ENCODE results near the gene NCK2. TPM values are rescaled to one million over a fixed set of nuclear protein-coding genes. Genes with fewer than 3 reads are reported as not detected.

NCK2 gene
- total RNA-seq, 4 donors from 2014 or later: 32.6 to 43.7 (median 38.7) TPM

DNA sequence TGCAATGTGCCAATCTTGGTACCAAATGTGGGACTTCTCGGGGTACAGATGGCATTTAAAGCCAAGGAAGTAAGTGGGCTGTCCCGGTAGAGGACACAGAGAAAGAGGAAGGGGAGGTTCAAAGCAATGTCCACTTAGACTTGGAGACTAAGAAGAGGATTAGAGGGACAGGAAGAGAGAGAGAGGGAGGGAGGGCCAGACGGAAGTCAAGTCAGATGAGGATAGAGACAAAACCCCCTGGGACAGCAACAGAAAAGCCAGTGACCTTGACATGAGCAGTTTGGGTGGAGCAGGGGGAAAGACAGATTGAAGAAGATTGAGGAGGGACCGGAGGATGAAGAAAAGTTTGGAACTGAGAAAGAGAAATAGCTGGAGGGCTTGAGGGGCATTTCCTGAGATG, 164.5 kb downstream of the NCK2 start:
- DNase-seq (ENCODE audit: low spot score) (no peak), ATAC-seq (ENCODE audit: low FRiP score) (no peak)
- TF ChIP-seq, protein P1, sequence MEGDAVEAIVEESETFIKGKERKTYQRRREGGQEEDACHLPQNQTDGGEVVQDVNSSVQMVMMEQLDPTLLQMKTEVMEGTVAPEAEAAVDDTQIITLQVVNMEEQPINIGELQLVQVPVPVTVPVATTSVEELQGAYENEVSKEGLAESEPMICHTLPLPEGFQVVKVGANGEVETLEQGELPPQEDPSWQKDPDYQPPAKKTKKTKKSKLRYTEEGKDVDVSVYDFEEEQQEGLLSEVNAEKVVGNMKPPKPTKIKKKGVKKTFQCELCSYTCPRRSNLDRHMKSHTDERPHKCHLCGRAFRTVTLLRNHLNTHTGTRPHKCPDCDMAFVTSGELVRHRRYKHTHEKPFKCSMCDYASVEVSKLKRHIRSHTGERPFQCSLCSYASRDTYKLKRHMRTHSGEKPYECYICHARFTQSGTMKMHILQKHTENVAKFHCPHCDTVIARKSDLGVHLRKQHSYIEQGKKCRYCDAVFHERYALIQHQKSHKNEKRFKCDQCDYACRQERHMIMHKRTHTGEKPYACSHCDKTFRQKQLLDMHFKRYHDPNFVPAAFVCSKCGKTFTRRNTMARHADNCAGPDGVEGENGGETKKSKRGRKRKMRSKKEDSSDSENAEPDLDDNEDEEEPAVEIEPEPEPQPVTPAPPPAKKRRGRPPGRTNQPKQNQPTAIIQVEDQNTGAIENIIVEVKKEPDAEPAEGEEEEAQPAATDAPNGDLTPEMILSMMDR (IDR thresholded peaks at IDR 0.05): no peak

DNA sequence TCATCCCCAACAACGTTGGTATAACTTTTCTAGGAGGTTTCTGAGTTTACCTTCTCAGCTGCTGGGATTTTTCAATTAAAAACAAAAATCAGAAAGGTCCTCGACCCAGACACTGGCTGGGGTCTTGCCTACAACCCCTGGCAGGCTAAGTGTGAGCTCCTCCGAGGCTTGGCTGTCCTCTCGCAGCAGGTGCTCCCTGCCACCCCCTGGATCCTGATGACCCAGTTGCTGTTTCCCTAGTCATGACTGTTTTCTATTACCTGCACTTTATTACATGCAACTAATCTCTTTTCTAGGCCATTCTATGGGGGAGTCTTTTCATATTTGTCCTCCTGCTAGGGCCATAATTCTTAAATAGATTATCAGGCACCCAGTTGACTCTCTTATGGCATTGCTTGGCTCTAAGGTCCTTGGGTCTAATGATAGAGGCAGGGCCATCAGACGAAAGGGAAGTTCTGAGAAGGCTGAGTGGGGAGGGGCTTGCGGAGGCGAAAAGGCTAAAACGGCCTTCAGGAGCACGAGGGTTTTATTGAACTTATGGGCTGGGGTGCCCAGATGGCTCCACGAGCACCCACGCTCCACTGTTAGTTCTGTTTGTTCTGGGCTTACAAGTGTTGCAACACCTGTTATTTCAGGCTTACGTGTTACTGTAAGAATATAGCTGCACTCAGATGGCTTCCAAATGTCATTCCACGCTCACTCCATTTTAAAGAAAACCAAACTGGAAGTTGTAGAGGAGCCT, 166.0 kb downstream of the NCK2 start:
- TF ChIP-seq, protein P1 (IDR thresholded peaks at IDR 0.05): no peak
- DNase-seq (ENCODE audit: low spot score) (no peak), ATAC-seq (ENCODE audit: low FRiP score) (no peak)

DNA sequence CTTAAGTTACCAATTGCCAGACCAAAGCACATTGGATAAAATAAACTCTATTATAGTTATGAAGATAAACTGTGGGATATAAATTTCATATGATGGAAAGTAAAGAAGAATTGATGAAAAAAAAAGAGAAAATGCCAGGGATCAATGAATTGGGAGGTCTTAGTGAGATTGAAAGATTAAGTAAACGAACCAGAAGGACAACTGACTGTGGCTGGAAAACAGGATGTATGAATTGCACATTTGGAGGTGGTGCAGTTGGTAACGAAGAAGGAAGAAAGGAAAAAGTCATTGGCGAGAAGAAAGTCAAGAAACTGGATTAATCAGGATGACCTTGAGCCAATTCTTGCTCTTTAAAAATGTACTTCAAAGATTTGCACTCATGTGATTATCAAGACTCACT, 166.7 kb downstream of the NCK2 start:
- no peak for ATAC-seq (ENCODE audit: low FRiP score)
- TF ChIP-seq, protein P1 (IDR thresholded peaks at IDR 0.05): no peak
- DNase-seq (ENCODE audit: low spot score): no peak

DNA sequence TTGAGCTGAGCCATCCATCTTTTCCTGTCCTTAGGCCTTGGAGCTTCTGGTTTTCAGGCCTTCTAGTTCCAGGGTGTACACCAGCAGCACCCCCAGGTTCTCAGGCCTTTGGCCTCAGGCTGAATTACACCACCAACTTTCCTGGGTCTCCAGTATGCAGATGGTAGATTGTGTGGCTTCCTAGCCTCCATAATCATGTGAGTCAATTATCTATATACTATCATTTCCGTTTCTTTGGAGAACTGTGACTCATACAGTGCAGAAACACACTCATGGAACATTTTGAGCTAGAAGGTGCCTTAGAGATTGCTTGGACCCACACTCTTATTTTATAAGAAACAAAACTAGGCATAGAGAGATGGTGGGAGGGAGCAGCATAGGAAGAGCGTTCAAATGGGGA, 167.4 kb downstream of the NCK2 start:
- DNase-seq (ENCODE audit: low spot score) (no peak), ATAC-seq (ENCODE audit: low FRiP score) (no peak)
- TF ChIP-seq, protein P1 (IDR thresholded peaks at IDR 0.05): no peak

DNA sequence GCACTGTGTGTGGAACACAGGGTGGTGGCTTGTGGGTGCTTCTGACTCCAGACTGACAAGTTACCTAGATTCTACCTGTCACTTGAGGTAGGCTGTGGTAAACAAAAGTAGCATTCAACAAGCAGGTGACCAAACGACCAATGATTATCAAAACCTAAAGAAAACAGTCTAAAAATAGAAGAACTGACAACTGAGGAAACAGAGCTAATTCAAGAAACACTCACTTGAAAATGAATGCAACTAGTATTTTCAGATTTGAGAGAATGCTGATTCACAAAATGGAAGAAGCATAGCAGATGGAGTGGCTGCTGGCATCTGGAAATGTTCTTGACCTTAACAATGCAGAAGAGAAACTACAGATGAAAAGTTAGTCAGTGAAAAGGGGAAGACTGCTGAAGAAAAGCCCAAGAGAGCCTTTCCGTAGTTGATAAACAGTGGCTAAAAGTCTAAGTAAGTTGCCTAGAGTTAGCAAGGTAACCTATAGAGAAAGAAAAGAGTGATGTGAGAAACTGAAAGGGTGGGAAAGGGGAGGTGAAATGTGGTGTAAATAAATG, 170.4 kb downstream of the NCK2 start:
- ATAC-seq (ENCODE audit: low FRiP score): no peak
- no peak for DNase-seq (ENCODE audit: low spot score)
- TF ChIP-seq, protein P1 (IDR thresholded peaks at IDR 0.05): no peak

DNA sequence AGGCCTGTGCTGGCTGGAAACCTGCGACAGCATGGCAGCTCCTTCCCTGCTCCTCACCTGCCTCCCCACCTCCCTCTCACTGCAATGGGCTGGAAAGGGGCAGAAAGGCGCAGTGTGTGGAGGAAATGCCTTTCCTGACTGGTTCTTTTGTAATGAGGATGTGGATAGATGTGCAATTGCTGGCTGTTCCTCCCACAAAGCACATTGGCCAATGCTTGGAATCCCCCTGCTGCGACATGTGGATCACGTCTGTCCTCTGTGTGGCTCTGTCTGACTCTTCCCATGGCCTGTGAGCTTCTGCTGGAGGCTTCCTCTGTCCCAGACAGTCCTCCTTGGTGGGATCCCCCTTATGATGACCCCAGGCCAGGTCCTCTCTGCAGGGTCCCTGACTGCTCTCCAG, 172.5 kb downstream of the NCK2 start:
- TF ChIP-seq, protein P1 (IDR thresholded peaks at IDR 0.05): no peak
- DNase-seq (ENCODE audit: low spot score): no peak
- no peak for ATAC-seq (ENCODE audit: low FRiP score)

DNA sequence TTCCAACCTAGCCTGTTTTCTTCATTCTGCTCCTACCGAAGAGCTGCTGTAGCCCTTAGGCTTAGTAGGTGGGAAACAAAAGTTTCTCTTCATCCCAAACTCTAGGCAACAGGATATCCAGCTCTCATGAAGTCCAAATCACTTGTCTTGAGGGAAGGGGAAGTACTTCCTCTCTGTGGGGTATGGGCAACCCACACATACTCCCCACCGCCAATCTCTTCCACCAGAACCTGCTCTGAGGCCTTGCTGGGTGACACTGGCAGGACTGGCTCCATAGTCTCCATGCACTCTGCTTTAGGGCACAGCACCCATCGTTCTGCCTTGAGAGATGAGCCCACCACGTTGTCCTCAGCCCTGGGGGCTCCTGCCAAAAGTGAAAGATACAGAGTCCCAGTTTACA, 173.0 kb downstream of the NCK2 start:
- no peak for DNase-seq (ENCODE audit: low spot score)
- TF ChIP-seq, protein P1 (IDR thresholded peaks at IDR 0.05): no peak
- ATAC-seq (ENCODE audit: low FRiP score): no peak
